ENCODE data around the gene C4orf50. TPM values are rescaled to one million over a fixed set of nuclear protein-coding genes. Genes with fewer than 3 reads are reported as not detected.

Gene C4orf50
- total and polyA plus RNA-seq, 2 donors: 0.14 to 0.66 TPM

DNA sequence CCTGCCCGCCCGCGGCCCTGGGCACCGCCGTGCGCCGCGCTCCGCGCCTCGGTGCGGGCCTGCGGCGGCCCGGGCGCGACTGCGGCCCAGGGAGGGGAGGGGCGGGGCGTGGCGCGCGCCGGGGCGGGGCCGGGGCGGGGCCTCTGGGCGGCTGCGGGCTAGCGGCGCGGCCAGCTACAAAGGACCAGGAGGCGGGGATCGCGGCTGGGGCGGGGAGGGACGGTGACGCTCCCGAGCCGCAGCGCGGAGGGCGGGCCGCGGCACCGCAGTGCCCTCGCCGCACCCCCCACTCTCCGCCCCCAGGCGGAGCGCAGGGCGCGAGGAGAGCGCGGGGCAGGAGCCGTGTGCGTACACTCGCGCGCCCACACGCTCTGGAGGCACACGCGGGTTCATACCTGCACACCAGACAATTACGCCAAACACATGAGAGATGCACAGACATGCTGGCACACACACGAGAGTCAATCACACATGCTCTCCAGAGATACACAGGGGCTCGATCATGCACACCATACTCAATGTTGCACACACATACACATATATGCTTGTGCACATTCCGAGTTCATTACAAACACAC is 125.1 kb downstream of the C4orf50 start, which contains the start of gene CRMP1:
CRMP1 (minus strand) TSS at position 83 of the 577 bp plus-strand sequence. CDS start 117 bp downstream, outside the sequence.
- WGBS: 8% methylated on average over 66 of the region's 67 CpGs

DNA sequence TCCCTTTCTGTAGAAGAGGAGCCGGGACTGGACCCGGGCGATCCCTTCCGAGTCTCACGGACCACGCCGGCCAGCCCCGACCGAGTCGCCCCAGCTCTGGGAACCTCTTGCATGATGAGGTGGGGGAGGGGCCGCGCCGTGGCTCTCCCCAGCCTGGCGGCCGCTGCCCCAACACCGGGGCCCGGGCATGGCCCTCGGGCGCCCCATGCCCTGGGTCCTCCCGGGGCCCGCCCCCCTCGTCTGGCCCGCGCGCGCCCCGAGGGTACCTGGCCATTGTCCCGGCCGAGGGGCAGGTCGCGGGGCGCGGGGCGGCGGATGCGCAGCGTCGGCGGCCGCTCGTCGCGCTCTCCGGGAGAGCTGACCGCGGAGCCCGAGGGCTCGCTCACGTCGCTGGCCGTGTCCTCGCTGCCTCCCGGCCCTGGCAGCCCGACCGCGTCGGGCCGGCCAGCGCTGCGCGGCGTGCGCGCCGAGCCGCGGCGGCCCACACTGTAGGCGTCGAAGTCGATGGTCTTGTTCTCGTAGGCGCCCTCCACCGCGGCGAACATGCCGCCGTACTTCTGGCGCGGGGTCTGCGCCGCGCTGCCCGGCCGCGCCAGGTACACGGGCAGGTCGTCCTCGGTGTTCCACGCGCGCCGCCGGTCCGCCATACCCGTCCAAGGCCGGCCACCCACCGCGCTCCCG is 125.8 kb downstream of the C4orf50 start:
- H3K4me1 ChIP-seq (ENCODE audit: control insufficient read depth in 2 of 2, insufficient read depth in 2 of 2, low read length in 2 of 2): no peaks in the 10 kb centered on the region
- no peaks in the 10 kb centered on the region for H3K9me3 ChIP-seq (ENCODE audit: control insufficient read depth in 2 of 2, insufficient read depth in 1 of 2, low read length in 1 of 2)
- H3K27ac ChIP-seq (ENCODE audit: low read depth in 1 of 2, low read length in 1 of 2): no peak overlapping the region
- WGBS: 6% methylated on average over 100 of the region's 100 CpGs
- H3K36me3 ChIP-seq (ENCODE audit: control insufficient read depth in 2 of 2, insufficient read depth in 2 of 2, low read length in 1 of 2): no peaks in the 10 kb centered on the region
- DNase-seq (ENCODE audit: low read depth in 6 of 9, low spot score in 9 of 9): no peak
- H3K27me3 ChIP-seq (ENCODE audit: control insufficient read depth in 2 of 2, insufficient read depth in 1 of 2, low read length in 1 of 2): peaks cover 69% of the 10 kb centered on the region in 2 donors
- no peak overlapping the region for H3K4me3 ChIP-seq (ENCODE audit: low read length in 2 of 2)

More for the DNA sequence above, 125.1 kb downstream of the C4orf50 start, which contains the start of gene CRMP1:
- no peak for DNase-seq (ENCODE audit: low read depth in 6 of 9, low spot score in 9 of 9)
- H3K36me3 ChIP-seq (ENCODE audit: control insufficient read depth in 2 of 2, insufficient read depth in 2 of 2, low read length in 1 of 2): no peaks in the 10 kb centered on the region
- H3K4me3 ChIP-seq (ENCODE audit: low read length in 2 of 2): no peak within 1 kb of the TSS
- no peaks in the 10 kb centered on the region for H3K4me1 ChIP-seq (ENCODE audit: control insufficient read depth in 2 of 2, insufficient read depth in 2 of 2, low read length in 2 of 2)
- H3K27ac ChIP-seq (ENCODE audit: low read depth in 1 of 2, low read length in 1 of 2): no peak within 1 kb of the TSS
- peaks cover 63% of the 10 kb centered on the region in 2 donors for H3K27me3 ChIP-seq (ENCODE audit: control insufficient read depth in 2 of 2, insufficient read depth in 1 of 2, low read length in 1 of 2)
- no peaks in the 10 kb centered on the region for H3K9me3 ChIP-seq (ENCODE audit: control insufficient read depth in 2 of 2, insufficient read depth in 1 of 2, low read length in 1 of 2)

DNA sequence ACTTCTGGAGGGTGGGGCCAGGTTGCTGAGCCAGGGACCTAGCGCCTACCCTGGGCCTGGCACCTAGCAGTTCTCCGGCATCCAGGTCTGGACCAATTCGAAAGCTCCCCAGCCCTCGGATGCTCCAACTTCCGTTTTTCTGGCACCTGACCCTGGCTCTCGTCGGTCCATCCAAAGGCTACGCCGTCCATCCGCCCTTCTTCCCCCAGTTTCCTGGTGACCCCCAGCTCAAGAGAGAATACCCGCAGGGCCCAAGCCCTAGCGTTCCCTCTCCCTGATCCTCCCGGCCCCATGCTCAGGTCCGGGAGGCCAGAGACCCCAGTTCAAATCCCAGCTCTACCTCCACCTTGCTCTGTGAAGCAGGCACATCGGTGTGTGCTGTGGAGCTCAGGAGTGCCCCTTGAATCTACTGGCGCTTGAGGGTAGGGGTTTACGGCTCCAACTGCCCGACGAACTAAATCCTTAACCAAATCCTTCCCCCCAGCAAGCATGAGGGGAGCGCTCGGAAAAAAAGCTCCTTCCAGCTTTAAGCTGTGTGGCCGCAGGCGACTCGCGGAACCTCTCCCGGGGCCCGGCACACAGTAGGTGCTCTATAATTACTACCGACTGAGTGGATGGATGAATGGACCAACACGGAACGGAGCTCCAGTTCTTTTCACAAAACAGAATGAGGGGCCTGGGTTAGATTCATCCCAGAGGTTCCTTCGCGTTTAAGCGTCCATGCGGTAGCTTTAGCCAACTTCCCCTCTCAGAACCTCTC is 126.5 kb downstream of the C4orf50 start:
- H3K36me3 ChIP-seq (ENCODE audit: control insufficient read depth in 2 of 2, insufficient read depth in 2 of 2, low read length in 1 of 2): no peaks in the 10 kb centered on the region
- no peak overlapping the region for H3K4me3 ChIP-seq (ENCODE audit: low read length in 2 of 2)
- 18% methylated on average over 34 of the region's 34 CpGs for WGBS
- DNase-seq (ENCODE audit: low read depth in 6 of 9, low spot score in 9 of 9): no peak
- H3K27me3 ChIP-seq (ENCODE audit: control insufficient read depth in 2 of 2, insufficient read depth in 1 of 2, low read length in 1 of 2): peaks cover 76 to 77% of the 10 kb centered on the region in 2 donors
- no peak overlapping the region for H3K27ac ChIP-seq (ENCODE audit: low read depth in 1 of 2, low read length in 1 of 2)
- no peaks in the 10 kb centered on the region for H3K9me3 ChIP-seq (ENCODE audit: control insufficient read depth in 2 of 2, insufficient read depth in 1 of 2, low read length in 1 of 2)
- no peaks in the 10 kb centered on the region for H3K4me1 ChIP-seq (ENCODE audit: control insufficient read depth in 2 of 2, insufficient read depth in 2 of 2, low read length in 2 of 2)

DNA sequence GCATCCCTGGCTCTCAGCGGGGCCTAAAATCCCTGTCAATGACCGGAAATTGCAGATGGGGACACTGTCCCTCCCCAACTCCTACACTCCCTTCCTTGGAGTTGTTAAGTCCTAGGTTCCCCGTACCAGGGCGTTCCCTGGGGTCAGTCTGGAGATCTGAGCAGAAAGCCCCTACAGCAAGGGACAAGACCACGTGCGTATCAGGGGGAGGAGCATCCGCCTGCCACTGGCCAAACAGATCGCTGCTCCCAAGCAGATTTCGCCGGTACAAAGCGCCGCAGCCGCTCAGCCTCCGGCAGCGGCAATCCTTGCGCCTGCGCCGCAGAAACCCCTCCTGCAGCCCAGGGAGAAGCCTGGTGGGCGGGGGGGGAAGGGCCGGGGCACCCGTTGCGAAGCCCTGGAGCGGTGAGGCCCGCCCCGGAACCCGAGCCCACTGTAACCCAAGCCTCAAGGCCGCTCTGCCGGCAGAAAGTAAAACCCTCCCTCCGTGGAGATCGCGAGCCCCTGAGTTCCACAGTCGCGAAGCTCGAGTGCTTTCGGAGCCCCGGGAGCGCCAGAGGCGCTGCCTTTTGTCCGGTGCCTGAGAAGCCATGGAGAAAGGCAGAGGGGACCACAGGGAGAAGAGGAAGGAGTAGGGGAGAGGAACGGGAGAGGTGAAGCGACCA is 128.0 kb downstream of the C4orf50 start:
- H3K27ac ChIP-seq (ENCODE audit: low read depth in 1 of 2, low read length in 1 of 2): no peak overlapping the region
- H3K9me3 ChIP-seq (ENCODE audit: control insufficient read depth in 2 of 2, insufficient read depth in 1 of 2, low read length in 1 of 2): no peaks in the 10 kb centered on the region
- H3K4me1 ChIP-seq (ENCODE audit: control insufficient read depth in 2 of 2, insufficient read depth in 2 of 2, low read length in 2 of 2): no peaks in the 10 kb centered on the region
- peaks cover 82 to 84% of the 10 kb centered on the region in 2 donors for H3K27me3 ChIP-seq (ENCODE audit: control insufficient read depth in 2 of 2, insufficient read depth in 1 of 2, low read length in 1 of 2)
- WGBS: 4% methylated on average over 41 of the region's 41 CpGs
- H3K36me3 ChIP-seq (ENCODE audit: control insufficient read depth in 2 of 2, insufficient read depth in 2 of 2, low read length in 1 of 2): no peaks in the 10 kb centered on the region
- H3K4me3 ChIP-seq (ENCODE audit: low read length in 2 of 2): no peak overlapping the region
- DNase-seq (ENCODE audit: low read depth in 6 of 9, low spot score in 9 of 9): no peak

DNA sequence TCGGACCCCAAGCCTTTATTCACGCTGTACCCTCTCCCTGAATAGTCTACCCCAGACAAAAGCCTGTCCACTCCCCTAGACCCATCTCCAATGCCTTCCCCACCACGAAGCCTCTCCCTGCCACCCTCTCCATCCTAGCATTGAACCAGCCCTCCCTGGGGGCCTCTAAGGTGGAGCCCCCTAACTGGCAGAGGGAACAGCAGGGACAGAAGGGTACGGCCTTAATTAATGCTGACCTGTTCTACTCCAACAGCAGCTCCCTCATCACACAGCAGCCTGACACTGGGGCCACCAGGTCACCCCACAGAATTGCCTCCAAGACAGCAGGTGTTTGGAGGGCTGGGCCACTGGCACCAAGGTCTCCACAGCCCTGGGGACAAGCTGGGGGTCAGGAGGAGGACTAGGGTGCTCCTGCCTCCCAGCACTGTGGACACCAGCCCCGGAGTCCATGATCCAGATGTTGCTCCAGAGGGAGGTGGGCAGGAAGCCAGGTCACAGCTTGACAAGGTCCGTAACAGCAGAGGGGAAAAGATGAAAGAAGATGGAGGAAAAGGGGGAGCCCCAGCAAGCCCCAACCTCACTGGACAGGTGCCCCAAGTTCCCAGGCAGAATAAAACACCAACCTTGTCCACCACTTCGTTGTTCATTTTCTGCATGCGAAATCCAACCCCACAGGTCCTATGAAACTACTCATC is 129.1 kb downstream of the C4orf50 start:
- Histone ChIP-seq H3K9me3 (ENCODE audit: control insufficient read depth in 2 of 2, insufficient read depth in 1 of 2, low read length in 1 of 2) (no peaks in the 10 kb centered on the region), H3K27me3 (ENCODE audit: control insufficient read depth in 2 of 2, insufficient read depth in 1 of 2, low read length in 1 of 2) (peaks cover 79 to 80% of the 10 kb centered on the region in 2 donors), H3K36me3 (ENCODE audit: control insufficient read depth in 2 of 2, insufficient read depth in 2 of 2, low read length in 1 of 2) (no peaks in the 10 kb centered on the region), H3K4me3 (ENCODE audit: low read length in 2 of 2) (no peak overlapping the region), H3K4me1 (ENCODE audit: control insufficient read depth in 2 of 2, insufficient read depth in 2 of 2, low read length in 2 of 2) (no peaks in the 10 kb centered on the region), H3K27ac (ENCODE audit: low read depth in 1 of 2, low read length in 1 of 2) (no peak overlapping the region)
- WGBS: 33% methylated on average over 8 of the region's 8 CpGs
- no peak for DNase-seq (ENCODE audit: low read depth in 6 of 9, low spot score in 9 of 9)

DNA sequence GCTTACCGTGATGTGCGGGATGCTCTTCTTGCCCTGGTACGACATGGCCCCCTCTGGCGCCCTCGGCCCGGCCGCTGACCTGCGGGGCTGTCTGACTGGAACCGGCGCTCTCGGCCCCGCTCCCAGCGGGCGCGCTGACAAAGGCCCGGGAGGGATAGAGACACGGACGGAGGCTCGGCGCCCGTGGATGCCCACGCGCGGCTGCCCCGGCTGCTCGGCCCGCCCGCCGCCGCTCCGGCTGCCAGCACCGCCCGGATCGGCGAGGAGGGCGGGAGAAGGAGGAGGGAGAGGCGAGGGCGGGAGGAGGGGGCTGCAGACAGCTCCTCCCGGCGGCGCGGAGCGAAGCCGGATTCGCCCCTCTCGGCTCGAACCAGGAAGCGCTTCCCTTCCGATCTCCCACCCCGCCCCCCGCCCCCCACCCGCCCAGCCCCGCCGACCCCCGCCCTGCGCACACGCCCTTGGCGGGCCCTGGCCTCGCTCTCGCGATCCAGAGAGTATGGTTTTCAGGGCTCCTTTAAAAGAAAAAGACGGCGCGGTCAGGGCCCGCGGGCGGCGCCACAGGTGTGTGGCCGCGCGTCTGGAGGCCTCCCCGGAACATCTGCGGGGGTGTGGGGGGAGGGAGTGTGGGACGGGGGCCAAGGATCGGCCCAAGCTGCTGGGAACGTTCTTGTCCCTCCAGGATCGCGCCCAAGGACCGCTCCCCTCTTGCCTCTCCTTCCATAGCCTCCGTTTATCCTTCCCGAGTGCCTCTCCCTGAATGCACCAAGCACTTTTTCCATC is 129.8 kb downstream of the C4orf50 start:
- 4% methylated on average over 81 of the region's 81 CpGs for WGBS
- DNase-seq (ENCODE audit: low read depth in 6 of 9, low spot score in 9 of 9): no peak

DNA sequence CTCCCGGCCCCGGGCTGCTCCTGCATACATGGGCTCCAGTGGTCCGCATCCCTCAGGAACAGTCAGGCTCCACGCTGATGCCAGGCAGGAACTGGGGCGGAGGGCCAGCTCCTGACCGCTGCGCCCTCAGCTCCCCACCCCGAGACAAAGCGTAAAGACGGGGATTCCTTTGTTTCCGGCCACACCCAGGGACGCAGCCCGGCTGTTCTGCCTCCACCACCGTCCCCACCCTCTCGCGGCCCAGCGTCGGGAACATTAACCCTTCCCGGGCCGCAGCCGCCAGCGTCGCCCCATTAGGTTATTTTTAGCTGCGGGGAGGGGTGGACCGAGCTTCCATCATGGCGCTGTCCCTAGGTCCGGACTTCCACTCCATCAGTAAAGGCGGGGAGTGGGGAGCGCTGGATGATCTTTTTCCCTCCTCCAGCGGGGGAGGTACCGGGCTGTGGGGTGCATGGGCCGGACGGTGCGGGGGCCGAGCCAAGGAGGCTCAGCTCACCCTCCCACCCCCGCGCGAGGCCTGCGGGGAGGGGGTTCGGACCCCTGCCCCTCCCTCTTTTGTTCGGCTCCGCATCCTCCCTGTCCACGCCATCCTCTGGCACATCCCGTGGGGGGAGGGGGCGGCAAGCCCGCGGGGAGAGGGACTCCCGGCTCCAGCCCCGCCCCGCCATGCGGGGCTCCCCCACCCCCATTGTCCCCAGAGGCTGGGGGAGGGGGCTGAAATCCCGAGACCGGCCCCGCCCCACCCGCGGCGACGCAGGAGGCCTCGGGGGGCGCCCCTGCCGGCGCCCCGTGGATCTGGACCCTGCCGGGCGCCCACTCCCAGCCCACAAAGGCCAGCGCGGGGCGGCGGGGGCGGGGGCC is 130.6 kb downstream of the C4orf50 start:
- 6% methylated on average over 69 of the region's 70 CpGs for WGBS
- Histone ChIP-seq H3K27me3 (ENCODE audit: control insufficient read depth in 2 of 2, insufficient read depth in 1 of 2, low read length in 1 of 2) (peaks cover 64 to 69% of the 10 kb centered on the region in 2 donors), H3K9me3 (ENCODE audit: control insufficient read depth in 2 of 2, insufficient read depth in 1 of 2, low read length in 1 of 2) (no peaks in the 10 kb centered on the region), H3K4me1 (ENCODE audit: control insufficient read depth in 2 of 2, insufficient read depth in 2 of 2, low read length in 2 of 2) (no peaks in the 10 kb centered on the region), H3K4me3 (ENCODE audit: low read length in 2 of 2) (peak overlapping the region in 1 of 2 donors; percentile 17), H3K36me3 (ENCODE audit: control insufficient read depth in 2 of 2, insufficient read depth in 2 of 2, low read length in 1 of 2) (no peaks in the 10 kb centered on the region), H3K27ac (ENCODE audit: low read depth in 1 of 2, low read length in 1 of 2) (no peak overlapping the region)
- DNase-seq (ENCODE audit: low read depth in 6 of 9, low spot score in 9 of 9): no peak

More for the DNA sequence above, 129.8 kb downstream of the C4orf50 start:
- Histone ChIP-seq H3K9me3 (ENCODE audit: control insufficient read depth in 2 of 2, insufficient read depth in 1 of 2, low read length in 1 of 2) (no peaks in the 10 kb centered on the region), H3K27ac (ENCODE audit: low read depth in 1 of 2, low read length in 1 of 2) (no peak overlapping the region), H3K4me3 (ENCODE audit: low read length in 2 of 2) (peak overlapping the region in 1 of 2 donors; percentile 17), H3K27me3 (ENCODE audit: control insufficient read depth in 2 of 2, insufficient read depth in 1 of 2, low read length in 1 of 2) (peaks cover 72% of the 10 kb centered on the region in 2 donors), H3K36me3 (ENCODE audit: control insufficient read depth in 2 of 2, insufficient read depth in 2 of 2, low read length in 1 of 2) (no peaks in the 10 kb centered on the region), H3K4me1 (ENCODE audit: control insufficient read depth in 2 of 2, insufficient read depth in 2 of 2, low read length in 2 of 2) (no peaks in the 10 kb centered on the region)
